Fibroblast of skin of scalp (primary cell): ENCODE measurements around the gene MIA.
"Not testable (repeated sequence)": the region's sequence is repeated elsewhere in the genome, so short reads cannot be mapped to it uniquely, and the experiment has no call there.

Experiments used
- DNase-seq: peaks from one replicate; pipeline ENCODE4 v3.0.0-alpha.2; 2013

MIA gene

DNA sequence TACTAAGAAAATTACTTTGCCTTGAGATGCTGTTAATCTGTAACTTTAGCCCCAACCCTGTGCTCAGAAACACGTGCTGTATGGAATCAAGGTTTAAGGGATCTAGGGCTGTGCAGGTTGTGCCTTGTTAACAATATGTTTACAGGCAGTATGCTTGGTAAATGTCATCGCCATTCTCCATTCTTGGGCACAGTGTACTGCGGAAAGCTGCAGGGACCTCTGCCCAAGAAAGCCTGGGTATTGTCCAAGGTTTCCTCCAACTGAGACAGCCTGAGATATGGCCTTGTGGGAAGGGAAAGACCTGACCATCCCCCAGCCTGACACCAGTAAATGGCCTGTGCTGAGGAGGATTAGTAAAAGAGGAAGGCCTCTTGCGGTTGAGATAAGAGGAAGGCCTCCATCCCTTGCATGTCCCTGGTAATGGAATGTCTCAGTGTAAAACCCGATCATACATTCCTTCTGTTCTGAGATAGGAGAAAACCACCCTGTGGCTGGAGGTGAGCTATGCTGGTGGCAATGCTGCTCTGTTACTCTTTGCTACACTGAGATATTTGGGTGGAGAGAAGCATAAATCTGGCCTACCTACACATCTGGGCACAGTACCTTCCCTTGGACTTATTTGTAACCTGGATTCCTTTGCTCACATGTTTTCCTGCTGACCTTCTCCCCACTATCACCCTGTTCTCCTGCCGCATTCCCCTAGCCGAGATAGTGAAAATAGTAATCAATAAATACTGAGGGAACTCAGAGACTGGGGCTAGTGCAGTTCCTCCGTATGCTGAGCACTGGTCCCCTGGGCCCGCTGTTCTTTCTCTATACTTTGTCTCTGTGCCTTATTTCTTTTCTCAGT, 47.6 kb downstream of the MIA start:
- not testable (repeated sequence) for DNase-seq

DNA sequence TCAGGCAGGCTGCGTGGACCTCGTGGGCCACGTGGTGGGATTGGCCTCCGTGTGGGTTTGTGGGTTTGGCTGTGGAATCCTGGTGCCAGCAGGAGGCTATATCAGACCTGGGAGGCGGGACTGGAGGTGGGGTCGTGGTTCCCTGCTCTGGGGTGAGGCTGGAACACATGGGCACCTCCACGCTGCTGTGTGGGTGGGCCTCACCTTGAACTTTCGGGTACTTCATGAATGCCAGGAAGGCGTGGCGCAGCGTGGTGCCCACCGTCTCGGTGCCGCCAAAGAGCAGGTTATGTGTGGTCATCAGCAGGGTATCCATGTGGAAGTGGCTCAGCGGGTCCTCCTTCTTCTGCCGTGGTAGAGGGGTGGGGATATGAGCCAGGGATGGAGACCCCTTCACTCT, 49.6 kb downstream of the MIA start:
- DNase-seq, result not testable (repeated sequence)

DNA sequence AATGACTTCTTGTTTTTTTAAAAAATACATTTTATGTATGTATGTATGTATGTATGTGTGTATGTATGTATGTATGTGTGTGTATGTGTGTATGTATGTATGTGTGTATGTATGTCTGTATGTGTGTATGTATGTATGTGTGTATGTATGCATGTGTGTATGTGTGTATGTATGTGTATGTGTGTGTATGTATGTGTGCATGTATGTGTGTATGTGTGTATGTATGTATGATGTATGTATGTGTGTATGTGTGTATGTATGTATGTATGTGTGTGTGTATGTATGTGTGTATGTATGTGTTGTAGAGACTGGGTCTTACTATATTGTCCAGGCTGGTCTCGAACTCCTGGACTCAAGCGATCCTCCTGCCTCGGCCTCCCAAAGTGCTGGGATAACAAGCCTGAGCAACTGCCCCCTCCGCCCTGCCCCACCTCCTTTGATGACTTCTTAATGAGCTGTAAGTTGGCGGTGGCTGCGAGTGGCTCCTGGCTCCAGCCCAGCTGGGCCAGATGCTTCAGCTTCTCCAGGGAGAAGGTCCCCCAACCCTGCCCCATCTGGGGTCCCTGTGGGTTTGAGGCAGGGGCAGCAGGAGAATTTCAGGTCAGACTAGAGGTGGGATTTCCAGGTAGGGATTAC, 50.3 kb downstream of the MIA start:
- not testable (repeated sequence) for DNase-seq

DNA sequence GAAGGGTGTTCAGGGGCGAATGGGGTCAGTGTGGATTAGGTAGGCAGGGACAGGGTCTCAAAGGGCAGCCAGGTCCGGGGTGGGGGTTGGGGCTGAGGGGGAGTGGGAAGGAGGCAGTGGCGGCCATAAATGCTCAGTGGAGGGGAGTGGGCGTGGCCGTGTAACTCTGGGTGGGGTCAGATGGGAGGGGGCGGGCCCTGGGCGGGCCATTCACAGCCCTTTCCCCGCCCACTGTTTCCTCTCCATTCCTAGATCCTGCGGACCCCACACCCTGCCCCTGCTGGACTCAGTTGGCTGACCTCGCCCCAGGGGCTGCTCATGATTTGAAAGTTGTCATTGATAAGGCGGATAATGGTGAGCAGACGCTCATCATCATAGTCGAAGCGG, 51.0 kb downstream of the MIA start:
- DNase-seq, result not testable (repeated sequence)

DNA sequence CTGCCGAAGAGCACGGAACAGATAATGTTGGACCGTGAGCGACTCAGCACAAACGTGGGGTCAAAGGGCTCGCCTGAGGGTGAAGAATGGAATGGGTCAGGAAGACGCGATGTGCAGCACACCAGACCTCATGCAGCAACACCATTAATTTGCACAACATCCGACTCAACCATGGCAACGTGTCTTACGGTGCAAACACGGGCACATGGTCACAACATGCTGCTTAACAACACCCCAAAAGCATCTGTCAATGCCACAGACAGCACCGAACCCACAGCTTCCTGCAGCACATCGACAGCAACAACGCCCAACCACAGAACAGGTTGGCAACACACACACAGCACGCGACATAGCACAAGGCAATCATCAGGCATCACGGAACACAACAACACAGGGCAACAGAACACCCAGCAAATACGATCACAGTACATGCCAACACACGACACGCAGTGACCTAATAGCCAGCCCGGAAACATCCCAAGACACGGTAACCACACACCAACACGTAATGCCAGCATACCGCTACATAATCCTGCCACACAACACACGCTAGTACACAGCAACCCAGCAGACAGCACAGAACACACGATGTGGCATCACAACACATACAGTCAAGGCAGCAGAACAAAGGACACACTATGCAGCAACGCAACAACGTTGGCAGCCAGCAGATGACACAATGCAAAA, 51.5 kb downstream of the MIA start:
- DNase-seq, result not testable (repeated sequence)
